HG03139 (cell line): ENCODE data around the gene AIF1L.
A peak's percentile ranks its signal among the peaks of the same experiment; 100 is the strongest.
"Not testable (repeated sequence)": the region's sequence is repeated elsewhere in the genome, so short reads cannot be mapped to it uniquely, and the experiment has no call there.

Source experiments
- ATAC-seq: cut with Tn5 transposase; IDR thresholded peaks from one replicate; pipeline ENCODE4 v1.9.1; 2021; ENCODE audit not compliant: unreplicated experiment

AIF1L gene

DNA sequence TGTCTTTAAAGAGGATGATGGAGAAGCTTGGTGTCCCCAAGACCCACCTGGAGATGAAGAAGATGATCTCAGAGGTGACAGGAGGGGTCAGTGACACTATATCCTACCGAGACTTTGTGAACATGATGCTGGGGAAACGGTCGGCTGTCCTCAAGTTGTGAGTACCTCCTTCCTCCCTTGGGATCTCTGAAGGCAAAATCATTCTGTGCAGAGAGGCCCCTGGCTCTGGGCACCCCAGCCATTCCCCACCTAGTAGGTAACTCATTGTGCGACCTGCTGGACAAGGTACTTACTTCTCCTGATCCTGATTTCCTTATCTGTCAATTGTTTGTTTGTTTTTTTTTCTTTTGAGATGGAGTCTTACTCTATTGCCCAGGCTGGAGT lies 21.4 kb downstream of the AIF1L start:
- no peak for ATAC-seq

DNA sequence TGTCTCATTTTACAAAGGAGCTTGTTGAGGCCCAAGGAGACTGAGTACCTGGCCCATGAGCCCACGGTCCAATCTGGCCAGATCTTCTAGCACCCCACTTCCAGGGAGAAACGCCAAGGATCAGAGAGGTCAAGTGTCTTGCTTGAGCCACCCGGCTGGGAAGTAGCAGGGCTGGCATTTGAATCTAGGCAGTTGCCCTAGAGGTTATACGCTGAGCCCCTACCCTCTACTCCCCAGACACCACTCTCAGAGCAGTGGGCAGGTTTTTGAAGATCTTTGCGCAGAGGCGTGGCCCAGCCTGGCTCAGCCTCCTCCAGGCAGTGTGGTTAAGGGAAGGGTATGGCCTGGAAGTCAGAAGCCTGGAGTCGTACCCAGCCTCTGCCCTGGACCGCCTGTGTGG lies 23.3 kb downstream of the AIF1L start:
- no peak for ATAC-seq

DNA sequence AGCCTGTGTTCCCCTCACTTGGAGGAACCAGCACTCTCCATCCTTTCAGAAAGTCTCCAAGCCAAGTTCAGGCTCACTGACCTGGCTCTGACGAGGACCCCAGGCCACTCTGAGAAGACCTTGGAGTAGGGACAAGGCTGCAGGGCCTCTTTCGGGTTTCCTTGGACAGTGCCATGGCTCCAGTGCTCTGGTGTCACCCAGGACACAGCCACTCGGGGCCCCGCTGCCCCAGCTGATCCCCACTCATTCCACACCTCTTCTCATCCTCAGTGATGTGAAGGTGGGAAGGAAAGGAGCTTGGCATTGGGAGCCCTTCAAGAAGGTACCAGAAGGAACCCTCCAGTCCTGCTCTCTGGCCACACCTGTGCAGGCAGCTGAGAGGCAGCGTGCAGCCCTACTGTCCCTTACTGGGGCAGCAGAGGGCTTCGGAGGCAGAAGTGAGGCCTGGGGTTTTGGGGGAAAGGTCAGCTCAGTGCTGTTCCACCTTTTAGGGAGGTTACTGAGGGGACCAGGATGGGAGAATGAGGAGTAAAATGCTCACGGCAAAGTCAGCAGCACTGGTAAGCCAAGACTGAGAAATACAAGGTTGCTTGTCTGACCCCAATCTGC lies 24.4 kb downstream of the AIF1L start:
- no peak for ATAC-seq

DNA sequence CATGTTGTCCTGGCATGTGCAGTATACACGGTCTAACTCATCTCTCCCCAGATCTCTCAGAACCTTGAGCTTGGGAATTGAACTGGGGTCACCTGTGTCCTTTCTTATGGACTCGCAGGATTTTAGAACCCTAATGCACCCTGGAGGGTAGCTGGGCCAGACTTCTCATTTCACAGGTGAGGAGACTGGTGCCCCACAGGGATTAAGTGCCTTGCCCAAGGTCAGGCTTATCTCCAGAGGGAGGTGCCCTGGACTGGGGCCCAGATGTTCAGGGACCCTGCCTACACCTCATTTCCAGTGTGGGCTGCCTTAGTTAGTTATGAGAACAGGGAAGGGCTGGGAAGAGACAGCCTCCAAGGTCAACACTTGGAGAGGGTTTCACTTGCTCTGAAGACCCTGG lies 25.0 kb downstream of the AIF1L start:
- no peak for ATAC-seq

DNA sequence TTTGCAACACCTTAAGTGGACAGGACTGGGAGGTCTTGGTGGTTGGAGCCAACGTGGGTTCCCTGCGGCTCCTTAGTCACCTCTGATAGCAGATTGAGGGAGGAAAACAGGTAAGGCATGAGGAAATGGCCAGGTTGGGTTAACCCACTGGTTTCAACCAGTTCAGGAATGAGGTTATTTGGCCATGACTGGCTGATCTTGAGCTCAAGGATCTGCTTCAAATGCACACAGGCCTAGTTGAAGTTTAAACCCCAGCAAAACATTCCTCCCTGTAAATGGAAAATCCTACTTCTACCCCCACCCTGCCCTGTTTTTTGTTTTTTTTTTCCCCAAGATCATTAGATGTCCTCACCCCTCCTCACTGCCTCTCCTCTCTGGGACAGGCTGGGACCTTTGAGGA lies 25.8 kb downstream of the AIF1L start:
- no peak for ATAC-seq

DNA sequence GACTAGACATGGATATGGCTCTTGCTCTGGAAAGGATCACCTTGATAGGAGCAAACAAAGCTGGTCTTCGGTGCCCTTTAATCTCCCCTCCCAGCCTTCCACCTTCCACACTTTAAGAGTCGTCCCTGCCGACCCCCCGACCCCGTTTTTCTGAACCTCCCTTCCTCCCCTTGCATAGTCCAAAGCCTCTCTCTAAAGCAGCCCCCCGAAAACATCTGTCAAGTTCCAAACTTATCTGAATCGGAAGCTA lies 28.6 kb downstream of the AIF1L start:
- no peak for ATAC-seq

DNA sequence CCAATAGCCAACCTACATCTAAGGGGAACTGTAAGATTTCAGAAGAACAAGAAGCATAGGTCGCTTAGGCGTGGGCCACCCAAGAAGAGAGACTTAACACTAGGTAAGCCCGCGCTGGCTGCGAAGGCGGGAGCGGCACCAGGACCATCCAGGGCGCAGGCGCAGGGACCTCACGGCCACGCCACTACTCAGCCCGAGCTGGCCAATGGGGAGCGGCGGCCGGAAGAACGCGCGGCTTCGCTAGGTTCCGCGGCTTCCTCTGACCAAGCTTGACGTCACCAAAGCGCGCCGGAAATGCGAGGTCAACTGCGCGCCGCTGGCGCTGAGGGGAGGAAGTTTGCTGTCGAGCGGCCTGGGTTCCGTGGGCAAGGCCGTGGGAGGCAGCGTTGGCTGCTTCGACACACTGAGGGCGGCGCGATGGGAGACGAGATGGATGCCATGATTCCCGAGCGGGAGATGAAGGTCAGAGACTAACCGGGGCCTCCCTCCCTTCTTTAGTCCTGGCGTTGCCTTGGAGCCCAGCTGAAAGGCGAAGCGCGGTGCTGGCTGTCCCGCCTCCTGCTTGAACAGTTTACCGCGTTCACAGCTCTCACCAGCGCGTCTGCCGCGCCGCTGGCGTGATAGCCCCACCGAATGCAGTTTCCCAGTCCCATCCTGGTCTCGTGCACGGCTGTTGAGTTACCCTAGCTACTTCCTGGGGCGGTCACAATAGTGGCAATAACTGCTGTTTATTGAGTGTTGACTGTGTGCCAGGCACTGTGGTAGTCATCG lies 29.1 kb downstream of the AIF1L start, which contains the start of gene NUP214:
TSS of gene NUP214 (plus strand) at position 299 of the 771 bp plus-strand sequence. CDS start at position 418, 119 bp downstream.
- peak; percentile 92 for ATAC-seq

DNA sequence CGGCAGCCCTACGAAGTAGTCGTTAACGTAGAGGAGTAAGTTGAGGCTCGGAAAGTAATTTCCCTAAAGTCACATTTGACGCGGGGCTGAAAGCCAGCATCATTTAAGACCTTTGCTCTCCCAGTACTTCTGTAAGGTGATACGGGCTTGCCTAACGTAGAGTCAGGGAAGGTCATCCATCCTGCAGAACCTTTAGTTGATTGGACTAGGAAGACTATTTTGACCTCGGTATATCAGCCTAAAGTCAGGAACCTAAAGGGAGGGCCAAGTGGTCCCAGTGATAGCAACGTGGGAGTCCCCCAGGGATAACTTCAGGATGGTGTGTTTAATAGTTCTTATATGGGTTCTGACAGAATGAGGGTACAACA lies 29.7 kb downstream of the AIF1L start:
- ATAC-seq, result no peak

DNA sequence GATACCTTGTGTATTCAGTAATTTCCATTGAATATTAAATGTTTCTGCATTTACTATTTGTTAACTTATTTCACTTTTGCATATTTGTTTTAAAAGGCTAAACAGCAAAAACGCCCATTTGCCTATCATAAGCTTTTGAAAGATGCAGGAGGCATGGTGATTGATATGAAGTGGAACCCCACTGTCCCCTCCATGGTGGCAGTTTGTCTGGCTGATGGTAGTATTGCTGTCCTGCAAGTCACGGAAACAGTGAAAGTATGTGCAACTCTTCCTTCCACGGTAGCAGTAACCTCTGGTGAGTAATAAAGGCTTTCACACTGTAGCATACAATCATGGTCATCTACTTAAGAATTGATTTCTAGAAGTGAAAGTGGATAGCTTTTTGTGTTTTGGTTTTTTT lies 32.9 kb downstream of the AIF1L start:
- no peak for ATAC-seq

DNA sequence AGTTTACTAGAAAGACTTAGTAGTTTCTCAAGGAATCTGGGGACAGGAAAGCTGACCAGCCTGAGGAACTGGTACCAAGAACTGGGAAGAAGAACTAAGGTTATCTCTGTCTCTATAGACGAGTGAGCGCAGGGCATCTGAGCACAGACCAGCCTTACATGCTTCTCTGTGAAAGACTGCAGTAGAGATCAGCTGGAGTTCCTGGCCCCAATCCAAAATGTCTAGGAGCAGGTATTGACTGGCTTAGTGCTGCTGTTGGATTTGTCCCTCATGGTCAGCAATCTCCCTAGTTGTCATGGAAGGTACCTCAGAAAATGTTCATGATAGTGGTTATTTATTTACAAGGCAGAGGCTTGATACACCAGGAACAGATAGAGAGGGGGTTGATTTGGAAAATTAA lies 42.3 kb downstream of the AIF1L start:
- ATAC-seq, result no peak

DNA sequence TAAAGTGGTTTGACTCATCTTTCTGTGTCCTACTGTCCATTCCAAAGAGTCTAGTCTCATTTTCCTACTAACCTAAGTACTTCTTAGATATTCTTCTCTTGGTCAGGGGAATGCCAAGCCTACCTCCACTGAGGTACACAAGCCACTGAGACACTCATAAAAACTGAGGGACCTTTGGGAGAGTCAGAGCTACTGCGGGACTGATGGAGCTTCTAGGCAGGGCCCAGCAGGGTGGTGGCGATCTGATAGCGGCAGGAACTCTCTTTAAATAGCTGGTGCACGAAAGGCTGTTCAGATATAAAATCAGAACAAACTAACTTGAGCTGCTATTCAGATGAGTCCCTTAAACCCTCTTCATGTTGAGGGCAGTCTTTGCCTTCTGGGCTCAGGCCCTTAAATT lies 43.8 kb downstream of the AIF1L start:
- ATAC-seq, result no peak

DNA sequence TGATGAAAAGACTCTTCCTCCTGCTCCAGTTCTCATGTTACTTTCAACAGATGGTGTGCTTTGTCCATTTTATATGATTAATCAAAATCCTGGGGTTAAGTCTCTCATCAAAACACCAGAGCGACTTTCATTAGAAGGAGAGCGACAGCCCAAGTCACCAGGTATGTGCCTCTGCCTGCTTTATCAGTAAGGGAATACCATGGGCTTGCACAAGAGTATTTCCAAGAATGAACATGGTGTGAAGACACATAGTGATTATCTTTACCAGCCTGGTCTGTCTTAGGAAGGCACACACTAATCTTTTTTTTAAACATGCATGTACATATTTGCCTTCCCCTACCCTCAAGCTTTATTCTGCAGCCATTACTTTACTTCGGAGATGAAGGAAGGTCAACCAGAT lies 44.2 kb downstream of the AIF1L start:
- no peak for ATAC-seq

DNA sequence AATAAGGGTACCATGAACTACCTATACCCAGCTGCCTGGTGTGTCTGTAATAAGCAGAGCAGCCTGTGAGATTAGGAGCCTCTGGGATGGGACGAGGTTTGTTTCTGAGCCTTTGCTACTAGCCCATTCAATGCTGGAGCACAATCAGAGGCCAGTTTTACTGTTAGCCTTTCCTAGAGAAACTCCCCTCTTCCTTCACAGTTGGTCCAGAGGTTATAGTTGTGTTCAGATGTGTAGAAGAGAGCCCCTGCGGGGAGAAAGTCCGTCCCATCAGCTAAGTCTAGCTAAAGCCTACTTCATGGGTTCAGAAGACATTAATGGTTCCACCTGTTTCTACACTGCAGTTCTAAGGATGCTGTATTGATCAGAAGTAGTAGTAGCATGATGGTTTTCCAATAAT lies 45.8 kb downstream of the AIF1L start:
- no peak for ATAC-seq

DNA sequence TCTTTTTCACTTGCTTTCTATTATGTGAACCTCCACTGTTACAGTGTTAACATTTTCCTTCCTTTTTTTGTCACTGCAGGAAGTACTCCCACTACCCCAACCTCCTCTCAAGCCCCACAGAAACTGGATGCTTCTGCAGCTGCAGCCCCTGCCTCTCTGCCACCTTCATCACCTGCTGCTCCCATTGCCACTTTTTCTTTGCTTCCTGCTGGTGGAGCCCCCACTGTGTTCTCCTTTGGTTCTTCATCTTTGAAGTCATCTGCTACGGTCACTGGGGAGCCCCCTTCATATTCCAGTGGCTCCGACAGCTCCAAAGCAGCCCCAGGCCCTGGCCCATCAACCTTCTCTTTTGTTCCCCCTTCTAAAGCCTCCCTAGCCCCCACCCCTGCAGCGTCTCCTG lies 47.9 kb downstream of the AIF1L start:
- ATAC-seq, result no peak

DNA sequence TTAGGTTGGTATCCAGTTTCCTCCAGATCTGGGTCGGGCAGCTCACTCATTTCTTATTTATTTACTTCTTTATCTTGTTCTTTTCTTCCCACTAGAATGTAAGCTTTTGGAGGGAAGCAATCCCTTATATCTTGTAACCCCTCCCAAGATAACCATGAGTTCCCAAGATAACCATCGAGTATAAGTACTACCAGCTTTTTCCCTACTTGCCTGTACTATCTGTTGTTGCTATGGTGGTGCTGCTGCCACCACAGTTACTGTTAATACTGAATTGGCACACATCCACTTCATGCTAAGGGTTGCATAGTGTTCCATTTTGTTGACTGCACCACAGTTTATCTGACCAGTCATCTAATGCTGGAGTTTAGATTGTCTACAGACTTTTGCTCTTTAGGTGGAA lies 48.9 kb downstream of the AIF1L start:
- no peak for ATAC-seq

DNA sequence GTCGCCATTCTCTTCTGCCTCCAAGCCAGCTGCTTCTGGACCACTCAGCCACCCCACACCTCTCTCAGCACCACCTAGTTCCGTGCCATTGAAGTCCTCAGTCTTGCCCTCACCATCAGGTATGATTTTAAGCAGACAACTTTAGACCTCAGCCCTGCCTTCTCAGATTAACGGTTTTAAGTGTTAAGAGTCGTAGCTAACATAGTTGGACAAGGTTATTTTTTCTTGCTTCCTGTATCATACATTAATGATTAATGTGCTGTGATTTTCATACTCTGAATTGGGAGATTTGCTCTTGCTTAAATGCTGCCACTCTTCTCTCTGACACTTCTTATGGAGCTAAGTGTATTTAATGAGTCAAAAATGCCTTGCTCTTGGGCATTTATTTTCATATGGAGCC lies 49.9 kb downstream of the AIF1L start:
- no peak for ATAC-seq

DNA sequence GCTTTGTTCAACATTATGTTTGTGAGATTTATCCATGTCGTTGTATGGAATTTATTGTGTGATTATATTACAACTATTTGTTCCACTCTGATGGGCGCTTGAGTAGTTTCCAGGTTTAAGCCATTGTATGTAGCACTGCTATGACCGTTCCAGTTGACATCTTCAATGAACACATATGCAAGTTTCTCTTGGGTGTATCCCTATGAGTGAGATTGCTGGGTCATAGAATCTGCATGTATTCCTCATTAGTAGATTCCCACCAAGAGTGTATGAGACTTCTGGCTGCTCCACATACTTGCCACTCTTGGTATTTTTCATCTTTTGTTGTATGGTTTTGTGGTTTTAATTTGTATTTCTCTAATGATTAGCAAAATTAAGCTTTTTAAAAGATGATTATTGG lies 51.9 kb downstream of the AIF1L start:
- ATAC-seq, result no peak

DNA sequence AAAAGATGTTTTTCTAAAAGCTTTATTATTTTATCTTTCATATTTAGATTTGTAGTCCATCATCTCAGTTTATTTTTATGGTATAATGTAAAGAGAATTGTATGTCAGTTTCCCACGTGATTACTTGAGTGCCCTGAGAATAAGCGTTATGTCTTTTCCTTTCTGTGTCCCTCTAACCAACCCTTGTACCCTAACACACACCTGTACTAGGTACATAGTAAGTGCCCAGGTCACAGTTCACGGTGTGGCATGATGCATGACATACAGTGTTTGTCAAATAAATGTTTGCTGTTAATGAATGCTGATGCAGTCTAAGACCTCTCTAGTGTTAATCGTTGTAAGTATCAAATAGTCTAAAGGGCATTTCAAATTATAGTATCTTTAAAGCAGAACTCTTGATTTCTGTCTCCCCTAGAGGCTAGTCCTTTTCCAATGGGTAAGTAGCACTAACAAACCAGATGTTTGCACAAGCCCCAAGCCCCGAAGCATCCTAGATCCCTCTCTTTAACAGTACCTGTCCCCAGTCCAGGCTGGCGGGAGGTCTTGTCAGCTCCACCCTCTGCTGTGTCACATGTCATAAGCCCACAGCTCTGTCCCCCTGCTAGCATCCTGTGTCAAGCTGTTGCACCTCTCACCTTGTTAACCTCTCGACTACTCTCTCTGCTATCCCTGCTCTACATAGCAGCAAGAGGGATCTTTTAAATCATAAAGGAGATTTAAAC lies 52.8 kb downstream of the AIF1L start:
- no peak for ATAC-seq

DNA sequence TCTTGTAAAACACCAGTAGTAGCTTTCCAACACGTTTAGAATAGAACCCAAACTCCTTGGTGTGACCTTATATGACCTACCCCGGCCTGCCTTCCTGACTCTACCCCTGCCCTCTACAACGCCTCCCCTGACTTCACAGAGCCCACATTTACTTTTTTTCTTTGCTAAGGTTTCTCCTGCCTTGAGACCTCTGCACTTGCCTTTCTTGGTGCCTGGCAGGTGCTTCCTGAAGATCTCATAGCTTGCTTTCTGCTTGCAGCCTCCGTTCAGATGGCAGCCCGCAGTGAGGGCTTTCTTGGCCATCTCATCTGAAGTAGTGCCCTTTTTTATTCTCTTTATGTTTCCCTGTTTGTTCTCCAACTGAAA lies 53.3 kb downstream of the AIF1L start:
- ATAC-seq, result no peak

DNA sequence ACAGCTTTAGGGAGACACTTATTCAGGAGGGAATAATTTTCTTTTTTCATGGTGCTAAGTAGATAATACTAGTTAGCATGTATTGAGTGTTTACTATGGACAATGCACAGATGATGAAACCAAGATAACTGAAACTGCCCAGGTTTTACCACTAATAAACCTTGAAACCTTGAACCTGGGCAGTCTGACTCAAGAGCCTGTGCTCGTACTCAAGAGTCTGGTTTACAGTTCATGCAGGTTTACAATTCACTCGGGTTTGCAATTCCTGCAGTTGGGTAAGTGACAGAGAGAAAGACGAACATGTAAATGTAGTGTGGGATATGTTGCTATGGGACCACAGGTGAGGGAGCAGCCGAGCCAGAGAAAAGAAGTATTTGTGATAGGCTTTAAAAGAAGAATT lies 57.3 kb downstream of the AIF1L start:
- ATAC-seq, result no peak

DNA sequence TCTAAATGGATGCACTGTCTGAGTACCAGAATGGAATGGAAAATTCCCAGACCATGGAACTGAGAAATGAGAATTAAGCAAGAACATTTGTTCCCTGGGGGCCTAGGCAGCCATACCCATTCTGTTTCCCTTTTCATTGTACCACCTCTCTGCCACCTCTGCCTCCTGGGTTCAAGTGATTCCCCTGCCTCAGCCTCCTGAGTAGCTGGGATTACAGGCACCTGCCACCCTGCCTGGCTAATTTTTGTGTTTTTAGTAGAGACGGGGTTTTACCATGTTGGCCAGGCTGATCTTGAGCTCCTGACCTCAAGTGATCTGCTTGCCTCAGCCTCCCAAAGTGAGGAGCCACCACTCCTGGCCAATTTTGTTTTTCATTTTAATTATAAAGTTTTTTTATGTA lies 62.3 kb downstream of the AIF1L start:
- ATAC-seq, result not testable (repeated sequence)

DNA sequence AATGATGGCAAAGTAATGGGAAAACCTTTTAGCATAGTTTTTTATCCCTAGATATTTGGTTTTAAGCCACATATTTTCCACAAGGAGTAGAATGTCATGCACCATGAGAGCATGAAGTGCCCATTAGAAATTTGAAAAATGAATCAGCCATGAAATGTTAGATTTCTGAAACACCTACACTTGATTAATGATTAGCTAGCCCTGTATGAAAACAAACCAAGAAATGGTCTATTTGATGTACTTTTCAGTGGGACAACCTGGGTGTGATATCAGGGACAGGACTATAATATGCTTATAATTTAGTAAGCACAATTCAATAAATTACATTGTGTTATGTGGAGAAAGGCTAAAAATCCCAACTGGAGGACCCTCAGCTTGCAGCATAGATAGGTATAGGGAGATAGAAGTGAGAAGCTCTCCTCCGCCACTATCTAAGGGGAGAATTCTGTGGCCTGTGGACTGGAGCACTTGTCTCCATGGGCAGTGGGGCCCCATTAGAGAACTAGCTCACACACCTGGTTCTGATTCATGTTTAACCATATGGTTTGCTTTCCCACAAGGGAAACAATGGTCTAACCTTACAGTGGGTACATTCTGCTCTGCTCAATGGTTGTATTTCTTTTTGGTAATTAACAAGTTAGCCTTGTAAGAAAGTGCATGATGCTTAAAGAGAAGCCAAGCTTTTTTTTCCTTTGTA lies 64.2 kb downstream of the AIF1L start:
- no peak for ATAC-seq
